Measurements from ENCODE around the gene CHD6.

CHD6 gene

DNA sequence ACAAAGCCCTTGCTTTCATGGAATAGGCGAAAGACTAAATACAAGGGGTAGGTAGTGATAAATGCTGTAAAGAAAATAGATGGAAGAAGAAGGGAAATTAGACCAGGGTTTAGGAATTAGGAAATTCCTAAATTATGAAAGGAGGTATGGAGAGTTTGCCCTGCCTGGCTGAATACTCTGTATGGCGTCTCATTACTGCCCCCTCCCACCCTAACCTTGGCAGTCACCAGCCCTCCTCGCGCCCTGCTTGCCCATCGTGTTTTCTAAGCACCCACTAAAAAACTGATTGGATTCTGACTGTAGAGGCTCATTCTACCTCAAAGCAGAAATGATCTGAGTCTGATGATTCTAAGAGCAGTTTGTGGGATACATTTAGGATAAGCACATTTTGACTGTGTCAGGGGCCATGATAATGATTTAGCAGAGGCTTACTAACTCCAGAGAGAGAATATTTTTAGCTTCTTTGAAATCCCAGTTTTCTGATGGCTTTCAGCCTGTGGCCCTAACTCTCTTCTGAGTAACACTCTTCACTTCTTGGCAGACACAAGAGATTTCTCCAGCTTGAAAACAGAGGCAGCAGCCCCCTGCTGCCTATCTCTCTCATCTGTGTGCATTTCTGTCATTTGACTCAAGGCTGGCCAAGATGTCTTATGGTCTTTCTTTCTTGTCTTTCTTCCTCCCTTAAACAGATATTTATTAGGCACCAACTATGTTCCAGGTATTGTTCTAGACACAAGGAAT is 1.4 kb upstream of the CHD6 start:
- DNase-seq, result no peak

DNA sequence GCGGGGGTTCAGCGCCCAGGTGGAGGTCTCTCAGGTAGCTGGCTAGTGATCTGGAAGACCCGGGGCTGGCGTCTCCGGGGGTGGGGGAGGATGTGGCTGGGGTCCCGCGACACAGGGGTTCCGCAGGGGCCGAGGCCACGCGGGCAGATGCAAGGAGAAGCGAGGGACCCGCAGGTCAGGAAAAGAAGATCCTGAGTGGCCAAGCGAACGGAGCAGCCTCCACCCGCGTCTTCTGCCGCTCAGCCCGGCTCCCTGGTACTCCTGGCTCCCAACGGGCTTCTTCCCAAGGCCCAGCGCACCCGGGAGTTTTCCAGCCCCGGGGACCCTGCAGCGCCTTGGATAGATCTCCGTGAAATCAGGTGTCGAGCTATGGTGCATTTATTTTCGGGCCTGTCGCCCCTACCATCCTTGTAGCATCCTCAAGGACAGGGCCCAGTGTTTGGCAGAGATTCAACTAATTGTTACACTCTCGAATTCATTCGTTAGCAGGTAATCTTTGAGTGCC is 682 bp upstream of the CHD6 start:
- no peak for DNase-seq

DNA sequence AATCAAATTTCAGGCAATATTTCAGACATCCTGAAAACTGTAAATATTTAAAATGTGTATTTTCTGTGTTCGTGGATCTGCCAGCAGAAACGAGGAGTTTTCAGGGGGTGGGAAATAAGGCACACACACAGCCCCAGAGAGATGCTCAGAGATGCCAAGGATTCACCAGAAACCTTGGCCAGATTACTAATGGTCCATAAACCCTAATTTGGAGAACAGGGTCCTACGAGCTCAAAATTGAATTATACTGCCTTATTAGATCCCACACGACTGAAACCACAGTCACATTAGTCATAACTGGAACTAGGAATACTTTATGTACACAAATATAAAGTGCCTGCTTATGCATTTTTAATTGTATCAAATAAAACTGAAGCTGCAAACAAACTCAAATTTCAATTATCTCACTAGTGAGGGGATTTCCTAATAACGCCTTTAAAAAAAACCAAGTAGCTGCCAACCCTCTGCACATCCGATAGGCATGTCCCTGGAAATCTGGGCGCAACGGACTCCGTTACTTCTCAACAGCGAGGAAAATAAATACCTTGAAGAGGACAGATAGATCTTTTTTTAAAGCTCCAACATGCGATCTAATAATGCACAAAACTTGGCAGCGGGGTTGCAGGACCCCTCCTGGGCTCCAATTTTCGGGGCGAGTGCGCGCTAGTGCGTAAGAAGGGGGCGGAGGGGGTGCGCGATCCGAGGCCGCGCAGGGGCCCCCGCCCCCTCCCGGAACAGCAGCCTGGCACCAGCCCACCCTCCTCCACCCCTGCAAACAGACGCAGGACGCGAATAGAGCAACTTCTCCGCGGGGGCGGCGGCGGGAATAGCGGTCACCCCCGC is 897 bp downstream of the CHD6 start:
- peak; percentile 23 to 25 for DNase-seq

DNA sequence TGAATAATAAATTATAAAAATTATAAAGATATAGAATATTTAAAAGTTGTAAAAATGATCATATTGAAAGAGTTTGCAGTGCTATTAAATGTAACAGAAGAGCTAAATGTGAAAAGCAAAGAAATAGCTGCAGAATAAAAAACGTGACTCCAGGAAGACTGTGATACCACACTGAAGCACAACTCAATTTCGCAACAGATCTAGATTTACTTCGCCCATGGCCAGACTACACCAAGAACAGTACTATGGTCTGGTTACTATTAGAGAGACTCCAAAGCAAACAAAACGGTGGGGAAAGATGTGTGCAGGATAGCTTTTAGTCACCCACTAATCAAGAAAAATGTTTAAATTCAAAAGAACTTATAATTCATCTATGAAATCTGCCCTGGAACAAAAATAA is 1.9 kb downstream of the CHD6 start:
- no peak for DNase-seq

DNA sequence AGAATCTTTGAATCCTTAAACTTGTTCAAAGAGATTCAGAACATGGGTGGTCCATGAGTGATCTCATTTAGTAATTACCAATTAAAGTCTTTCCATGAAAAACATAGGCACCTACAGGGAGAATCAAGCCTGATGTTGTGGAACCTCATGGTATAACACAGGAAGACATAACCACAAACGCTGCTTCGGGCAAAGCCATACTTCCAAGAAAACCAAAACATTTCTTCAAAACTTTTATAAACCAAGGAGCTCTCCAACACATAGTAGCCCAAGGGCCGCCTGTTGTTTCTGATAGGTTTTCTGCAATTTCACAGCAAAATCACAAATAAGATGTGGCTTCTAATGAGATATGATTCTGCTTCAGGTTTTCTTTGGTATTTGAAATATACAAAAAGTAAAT is 2.5 kb downstream of the CHD6 start:
- no peak for DNase-seq

DNA sequence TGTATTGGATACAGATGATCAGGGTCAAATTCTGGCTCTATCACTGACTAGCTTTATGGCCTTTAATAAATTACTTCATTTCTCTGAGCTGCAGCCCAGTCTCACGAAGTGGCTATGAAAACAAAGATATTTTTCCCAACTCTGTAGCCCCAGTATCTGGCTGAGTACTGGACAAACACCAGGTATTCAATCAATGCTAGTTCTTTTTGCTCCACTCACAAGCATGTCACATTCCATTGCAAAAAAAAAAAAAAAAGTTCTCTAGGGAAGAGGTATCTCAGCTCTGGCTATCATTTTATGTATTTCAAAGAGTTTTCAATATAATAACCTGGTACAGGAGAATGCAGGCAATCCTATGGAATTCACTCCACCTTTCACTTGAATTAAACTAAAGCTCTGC is 3.1 kb downstream of the CHD6 start:
- no peak for DNase-seq

DNA sequence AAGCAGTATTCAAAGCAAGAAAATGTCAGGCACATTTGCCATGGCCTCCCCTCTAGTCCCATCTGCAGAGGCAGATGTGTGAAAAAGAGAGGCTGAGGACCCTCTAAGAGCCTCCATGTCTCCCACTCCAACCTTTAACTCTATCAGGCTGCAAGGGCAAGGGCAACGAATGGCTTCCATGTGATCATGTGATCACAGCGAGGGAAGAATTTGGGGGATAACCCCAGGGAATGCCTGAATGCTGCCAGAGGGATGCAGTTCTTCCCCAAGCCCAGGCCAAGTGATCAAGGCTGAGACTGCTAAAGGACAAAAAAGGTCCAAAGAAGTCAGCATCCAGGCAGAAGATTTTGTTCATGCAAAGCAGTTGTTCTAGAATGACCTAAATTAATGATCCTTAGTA is 4.9 kb downstream of the CHD6 start:
- DNase-seq, result no peak

DNA sequence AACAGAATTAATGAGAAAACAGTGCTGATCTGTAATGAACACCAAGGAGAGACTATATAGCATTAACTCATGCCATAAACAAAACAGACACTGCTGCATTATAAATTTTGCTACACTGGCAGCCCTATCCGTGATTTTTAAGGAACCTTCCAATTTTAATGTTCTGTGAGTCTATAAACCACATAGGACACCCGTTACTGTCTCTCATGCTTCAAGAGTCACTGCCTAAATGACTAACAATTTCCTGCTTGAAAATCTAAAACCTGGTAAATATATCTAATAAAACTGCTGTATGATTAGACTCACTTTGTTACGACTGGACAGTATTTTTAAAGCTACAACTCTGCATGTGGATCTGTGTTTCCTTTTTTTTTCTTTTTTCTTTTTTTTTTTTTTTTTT is 8.7 kb downstream of the CHD6 start:
- no peak for DNase-seq

DNA sequence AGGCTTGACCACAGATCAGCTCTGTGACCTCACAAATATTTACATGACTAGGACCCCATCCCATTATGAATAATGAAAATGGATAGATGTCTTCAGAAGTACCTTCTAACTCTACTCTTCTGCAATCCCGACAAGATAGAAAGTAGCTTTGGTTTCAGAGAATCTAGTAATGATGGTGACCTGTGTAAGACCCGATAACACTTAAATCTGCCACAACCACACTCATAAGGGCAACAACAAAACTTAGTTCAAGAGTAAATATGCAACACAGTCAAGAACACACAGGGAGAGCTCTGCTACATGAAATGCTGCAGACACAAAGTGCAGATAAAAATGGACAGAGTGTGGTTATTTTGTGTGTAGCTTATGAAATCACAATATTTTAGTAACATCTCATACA is 9.6 kb downstream of the CHD6 start:
- no peak for DNase-seq

DNA sequence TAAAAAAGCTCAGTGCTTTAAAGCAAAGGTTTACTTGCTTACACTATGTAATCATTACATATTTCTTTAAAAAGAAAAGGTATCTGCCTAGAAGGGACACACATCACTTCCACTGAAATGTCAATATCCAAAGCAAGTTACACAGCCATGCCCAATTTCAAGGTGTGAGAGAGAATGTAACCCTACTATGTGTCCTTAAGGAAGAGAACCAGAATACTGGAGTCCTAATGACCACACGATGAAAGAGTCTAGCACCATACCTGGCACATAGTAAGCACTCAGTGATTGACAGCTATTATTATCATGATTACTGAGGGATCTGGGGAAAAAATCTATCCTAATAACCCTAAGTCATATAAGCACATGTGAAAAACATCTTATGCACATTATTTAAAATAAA is 10.4 kb downstream of the CHD6 start:
- DNase-seq, result no peak

DNA sequence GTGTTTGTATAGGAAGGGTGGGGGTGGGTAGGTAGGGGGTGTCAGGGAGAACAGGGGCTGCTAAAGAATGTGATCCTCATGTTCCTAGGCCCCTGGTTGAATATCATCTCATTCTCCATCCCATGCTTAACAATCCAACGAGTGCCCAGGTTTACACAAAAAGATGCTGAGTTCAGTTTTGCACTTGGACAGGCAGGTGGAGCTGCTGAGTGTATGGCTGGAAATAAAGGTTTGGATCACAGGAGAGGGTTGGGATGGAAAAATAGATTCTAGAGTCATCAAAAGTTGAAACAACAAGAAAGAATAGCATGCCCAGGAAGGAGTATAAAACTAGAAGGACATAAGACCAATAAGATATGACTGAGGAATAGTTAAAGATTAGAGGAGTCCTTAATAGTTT is 14.2 kb downstream of the CHD6 start:
- DNase-seq, result no peak

DNA sequence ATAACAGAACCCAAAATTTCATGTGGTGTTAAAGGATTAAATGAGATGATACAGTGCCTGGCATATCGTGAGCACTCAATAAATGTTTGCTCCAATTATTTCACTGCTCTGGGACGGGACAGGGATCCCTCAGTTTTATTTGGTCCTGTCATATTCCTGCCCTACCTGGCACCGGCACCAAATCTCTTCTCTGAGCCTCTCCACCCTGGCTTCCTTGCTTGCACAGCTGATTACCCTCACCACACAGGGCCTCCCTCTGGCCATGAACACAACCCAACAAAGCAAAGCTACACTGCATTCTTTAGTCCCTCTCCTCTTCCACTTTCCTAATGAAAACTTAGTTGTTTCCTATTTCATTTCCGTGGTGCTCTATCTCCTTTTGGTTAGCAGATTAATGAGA is 16.4 kb downstream of the CHD6 start:
- no peak for DNase-seq

DNA sequence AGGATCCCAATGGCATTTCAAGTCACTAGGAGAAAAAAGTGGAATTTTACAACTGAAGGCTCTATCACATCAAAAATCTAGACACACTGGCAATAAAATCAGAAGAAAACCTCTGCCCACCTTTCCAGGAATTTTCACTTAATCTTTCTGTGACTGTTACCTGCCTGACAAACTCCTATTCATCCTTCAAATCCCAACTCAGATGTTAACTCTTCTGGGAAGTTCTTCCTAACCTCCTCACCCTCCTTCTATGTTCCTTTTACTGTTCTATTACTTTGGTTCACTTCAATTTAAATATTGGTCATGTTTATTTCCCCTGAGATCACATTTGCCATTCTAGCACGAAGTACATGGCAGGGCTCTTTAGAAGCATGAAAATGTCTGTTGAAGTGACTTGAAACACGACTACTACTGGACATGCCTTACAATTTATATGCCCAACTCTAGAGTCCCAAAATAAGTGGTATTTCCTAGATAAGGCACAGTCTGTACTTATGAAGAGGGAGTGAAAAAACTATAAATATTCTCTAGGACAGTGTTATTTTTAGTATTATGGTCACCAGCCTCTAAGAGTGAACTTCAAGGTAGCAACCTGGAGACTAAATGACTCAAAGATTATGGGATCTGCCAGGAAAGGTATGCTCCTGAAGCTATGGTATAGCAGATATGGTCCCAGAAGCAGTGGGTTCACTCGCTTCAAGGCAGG is 17.1 kb downstream of the CHD6 start:
- no peak for DNase-seq

DNA sequence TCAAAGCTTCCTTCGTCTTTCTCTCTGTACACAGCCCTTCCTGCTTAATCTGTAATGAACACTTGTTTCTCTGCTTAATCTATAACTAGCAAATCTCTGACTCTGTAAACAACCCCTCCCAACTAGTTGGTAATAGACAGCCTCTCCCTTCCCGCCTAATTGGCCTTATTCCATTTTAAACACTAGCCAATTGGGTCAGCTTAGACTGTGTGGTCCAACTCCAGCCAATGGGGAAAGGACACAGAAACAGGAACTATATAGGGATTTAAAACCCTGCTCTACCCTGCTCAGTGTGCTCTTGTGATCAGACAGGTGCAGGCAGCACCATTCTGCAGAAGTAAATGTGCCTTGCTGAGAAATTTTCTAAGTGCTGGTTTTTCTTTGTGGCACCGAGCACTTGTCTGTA is 18.5 kb downstream of the CHD6 start:
- no peak for DNase-seq

DNA sequence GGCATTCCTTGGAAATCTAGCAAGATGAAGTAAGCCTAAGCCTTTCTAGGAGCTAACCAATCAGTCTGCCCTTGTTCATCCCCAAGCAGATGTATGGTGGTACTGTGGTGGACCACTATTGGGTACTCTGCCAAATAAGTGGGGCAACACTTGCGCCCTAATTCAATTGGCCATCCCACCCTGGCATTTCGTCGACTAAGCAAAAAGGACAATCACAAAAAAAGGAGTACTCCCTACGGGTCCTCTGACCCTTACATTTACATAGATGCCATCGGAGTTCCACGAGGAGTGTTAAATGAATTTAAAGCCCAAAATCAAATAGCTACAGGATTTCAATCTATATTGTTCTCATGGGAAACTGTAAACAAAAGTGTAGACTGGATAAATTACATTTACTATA is 19.5 kb downstream of the CHD6 start:
- no peak for DNase-seq

DNA sequence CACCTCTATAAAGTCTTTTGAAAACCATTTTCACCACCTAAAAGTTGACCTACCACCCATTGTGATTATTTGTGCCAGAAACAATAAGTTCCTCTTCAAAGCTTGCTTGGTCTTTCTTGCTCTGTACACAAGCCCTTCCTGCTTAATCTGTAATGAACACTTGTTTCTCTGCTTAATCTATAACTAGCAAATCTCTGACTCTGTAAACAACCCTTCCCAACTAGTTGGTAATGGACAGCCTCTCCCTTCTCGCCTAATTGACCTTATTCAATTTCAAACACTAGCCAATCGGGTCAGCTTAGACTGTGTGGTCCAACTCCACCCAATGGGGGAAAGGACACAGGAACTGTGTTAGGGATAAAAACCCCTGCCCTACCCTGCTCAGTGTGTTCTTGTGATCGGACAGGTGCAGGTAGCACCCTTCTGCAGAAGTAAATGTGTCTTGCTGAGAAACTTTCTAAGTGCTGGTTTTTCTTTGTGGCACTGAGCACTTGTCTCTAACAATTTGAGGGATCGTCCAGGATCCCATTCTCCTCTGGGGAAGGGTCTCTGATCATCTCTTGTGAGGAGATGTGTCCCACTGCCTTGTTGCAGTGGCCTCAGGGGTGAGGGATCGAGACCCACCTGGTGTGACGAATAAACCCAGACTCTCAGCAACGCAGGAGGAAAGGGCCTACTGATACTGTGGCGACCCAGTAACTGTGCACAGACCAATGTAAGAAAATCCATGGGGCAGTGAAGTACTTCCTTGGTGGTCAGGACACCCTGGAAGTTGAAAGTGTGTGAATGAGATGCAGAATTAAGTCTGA is 23.5 kb downstream of the CHD6 start:
- no peak for DNase-seq

DNA sequence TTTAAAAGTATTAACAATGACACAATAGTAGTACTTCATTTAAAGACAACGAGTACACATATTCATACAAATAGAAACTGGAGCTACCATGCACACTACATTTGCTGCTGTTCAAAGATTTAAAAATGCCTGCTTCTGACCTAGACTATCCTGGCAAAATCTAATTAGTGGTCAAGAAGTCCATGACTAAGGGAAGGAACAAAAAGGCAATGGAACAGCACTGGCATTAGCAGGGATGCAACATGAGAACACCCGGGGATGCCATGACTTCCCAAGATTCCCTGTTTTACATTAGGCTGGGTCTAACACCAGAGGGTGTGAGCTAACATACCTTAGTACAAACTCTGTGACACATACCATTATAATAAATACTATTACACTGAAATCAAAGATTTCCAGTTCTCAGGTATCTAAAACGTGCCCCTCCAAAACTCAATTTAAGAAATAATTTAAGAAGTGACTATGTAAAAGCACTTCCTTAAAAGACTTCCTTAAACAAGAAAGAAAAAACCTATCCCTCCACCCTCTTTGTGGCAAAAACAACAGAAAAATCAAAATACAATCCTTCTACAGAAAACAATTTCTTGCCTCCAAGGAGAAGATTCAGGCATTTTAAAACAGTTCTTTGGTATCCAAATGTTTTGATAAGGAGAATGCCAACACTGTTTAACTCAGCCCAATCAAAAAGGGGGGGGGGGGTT is 25.5 kb downstream of the CHD6 start:
- no peak for DNase-seq

DNA sequence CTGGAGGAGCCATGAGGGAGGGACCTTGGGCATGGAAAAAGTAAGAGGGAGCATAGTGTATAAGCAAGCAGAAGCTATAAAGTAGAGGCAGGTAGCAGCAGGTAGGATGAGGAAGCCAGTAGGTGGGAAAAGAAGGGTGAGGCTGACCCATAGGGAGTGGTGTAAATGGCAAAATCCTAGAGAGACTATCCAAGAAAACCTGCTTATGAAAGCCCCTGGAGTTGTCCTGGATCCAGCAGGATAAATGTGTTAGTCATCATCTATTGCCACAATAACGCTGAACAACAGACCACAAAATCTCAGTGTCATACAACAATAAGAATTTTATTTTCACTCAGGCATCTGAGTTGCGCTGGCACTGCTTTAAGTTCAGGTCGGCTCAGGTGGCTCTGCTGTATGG is 30.2 kb downstream of the CHD6 start:
- no peak for DNase-seq

DNA sequence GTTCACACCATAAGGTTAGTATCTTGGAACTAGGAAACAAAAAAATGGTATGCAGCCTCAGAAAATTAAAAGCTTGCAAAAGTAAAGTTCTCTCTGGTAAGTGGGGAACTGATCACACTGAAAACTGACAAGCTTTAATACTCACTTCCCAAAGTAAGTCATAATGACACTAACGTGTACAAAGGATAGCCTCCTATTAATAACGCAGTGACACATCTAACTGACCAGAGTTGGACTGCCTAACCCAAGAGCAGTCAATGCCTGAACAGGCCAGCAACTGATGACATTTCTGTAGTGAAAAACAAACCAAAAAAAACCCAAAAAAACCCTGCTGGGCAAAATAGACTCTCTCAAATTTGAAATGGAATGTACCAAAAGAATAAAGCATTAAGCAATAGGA is 30.7 kb downstream of the CHD6 start:
- DNase-seq, result no peak

DNA sequence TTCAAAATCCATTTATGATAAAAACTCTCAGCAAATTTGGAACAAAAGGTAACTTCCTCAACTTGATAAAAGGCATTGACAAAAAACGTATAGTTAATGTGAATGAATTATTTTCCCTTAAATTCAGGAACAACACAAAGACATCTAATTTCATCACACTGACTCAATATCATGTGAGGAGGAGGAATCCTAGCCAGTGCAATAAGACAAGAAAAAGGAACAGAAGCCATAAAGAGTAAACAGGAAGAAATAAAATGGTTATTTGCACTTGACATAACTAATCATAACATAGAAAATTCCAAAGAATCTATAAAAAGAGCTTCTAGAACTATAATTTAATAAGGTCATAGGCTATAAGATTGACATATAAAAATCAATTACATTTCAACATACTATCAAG is 31.4 kb downstream of the CHD6 start:
- no peak for DNase-seq

DNA sequence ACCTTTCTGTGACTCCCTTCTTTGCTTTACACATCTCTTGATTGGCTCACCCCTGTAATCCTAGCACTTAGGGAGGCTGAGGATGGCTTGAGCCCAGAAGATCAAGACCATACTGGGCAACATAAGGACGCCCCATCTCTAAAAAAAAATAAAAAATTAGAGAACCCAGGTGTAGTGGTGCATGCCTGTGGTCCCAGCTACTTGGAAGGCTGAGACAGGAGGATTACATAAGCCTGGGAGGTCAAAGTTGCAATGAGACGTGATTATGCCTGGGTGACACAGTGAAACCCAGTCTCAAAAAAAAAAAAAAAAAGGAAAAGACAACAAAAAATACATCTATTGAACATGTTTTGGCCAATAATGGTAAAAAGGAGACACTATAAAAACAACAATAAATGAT is 37.8 kb downstream of the CHD6 start:
- no peak for DNase-seq

Measured in activated CD4-positive, alpha-beta T cell treated with anti-CD3 and anti-CD28 coated beads, Interleukin-2, amount 50 U/mL, for 48 hours (primary cell).